ENCODE measurements around the gene MEIS3. TPM values are rescaled to one million over a fixed set of nuclear protein-coding genes. Genes with fewer than 3 reads are reported as not detected.

Gene MEIS3
- total and polyA plus RNA-seq, 8 donors: 3.1 to 18.2 (median 12.8) TPM

DNA sequence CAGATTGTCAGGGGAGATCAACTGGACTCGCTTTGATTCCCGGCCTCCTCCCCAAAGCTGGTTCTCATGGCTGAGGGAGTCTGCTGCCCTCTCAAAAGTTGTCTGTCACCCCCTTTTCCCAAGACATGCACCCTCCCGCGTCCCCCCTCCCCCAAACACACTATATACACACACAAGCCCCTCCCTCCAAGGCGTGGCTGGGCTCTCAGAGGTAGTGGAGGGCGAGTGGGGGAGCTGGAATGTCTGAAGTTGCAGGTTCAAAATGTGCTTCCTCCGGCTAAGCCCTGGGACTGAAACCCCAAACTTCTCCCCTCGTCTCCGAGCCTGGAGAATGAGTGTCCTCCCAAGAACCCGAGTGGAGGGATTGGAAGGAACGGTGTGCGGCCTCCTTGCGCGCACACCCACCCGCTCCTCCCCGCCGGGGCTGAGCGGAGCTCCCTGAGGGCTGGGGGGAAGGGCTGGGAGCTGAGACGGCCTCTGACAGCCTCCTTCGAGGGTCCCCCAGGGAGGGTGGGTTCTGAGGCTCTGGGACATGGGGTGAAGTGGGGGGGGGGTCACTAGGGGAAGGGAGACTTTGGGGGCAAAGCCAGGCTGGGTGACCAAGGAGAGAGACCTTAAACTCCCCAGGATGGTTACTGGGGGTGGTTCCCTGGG, 9.9 kb upstream of the MEIS3 start:
- Histone ChIP-seq H3K27ac (peak overlapping the region in 1 of 5 donors; percentile 13), H3K27me3 (peaks cover 0 to 96% (median 56%) of the 10 kb centered on the region in 3 donors), H3K4me3 (no peak overlapping the region), H3K4me1 (peaks cover 24 to 37% (median 32%) of the 10 kb centered on the region in 4 donors), H3K9me3 (no peaks in the 10 kb centered on the region), H3K36me3 (no peaks in the 10 kb centered on the region)
- 13 to 40% (median 19%) methylated on average over 12 to 20 of the region's 20 CpGs for WGBS, 5 donors
- intact Hi-C loops (cut with DNase I; ENCODE audit: low total_unique reads): no loop called here
- no peak for DNase-seq
- TF ChIP-seq EP300 (IDR thresholded peaks at IDR 0.05) (no peak), POLR2A (IDR thresholded peaks at IDR 0.05) (no peak), POLR2AphosphoS5 (IDR thresholded peaks at IDR 0.05) (no peak)
- TF ChIP-seq, protein P1, sequence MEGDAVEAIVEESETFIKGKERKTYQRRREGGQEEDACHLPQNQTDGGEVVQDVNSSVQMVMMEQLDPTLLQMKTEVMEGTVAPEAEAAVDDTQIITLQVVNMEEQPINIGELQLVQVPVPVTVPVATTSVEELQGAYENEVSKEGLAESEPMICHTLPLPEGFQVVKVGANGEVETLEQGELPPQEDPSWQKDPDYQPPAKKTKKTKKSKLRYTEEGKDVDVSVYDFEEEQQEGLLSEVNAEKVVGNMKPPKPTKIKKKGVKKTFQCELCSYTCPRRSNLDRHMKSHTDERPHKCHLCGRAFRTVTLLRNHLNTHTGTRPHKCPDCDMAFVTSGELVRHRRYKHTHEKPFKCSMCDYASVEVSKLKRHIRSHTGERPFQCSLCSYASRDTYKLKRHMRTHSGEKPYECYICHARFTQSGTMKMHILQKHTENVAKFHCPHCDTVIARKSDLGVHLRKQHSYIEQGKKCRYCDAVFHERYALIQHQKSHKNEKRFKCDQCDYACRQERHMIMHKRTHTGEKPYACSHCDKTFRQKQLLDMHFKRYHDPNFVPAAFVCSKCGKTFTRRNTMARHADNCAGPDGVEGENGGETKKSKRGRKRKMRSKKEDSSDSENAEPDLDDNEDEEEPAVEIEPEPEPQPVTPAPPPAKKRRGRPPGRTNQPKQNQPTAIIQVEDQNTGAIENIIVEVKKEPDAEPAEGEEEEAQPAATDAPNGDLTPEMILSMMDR (IDR thresholded peaks at IDR 0.05): no peak

DNA sequence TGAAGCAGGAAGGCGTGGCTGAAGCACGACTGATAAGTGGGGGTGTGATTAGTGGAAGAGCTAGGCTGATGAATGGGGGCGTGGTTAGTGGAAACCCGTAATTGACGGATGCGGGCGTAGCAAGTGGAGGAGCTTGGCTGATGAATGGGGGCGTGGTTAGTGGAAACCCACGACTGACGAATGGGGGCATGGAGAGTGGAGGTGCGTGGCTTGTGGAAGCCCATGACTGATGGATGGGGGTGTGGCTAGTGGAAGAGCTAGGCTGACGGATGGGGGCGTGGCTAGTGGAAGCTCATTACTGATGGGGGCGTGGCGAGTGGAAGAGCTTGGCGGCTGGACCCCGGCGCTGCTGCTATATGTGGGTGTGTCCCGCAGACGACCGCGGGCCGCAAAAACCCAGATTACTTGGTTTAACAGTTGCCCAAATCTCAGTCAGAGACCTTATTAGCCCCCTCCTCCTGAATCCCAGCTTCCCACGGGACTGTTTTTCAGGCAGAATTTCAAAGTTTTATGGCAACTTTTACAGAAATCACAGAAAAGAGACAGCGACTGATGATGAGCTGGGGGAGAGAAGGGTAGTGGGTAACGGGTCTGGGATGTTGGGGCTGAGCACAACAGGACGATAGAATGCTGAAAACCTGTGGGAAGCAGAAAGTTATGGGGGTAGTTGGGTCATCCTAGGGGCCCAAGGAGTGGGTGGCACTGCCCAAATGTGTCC, 9.0 kb upstream of the MEIS3 start:
- Histone ChIP-seq H3K36me3 (no peaks in the 10 kb centered on the region), H3K9me3 (no peaks in the 10 kb centered on the region), H3K27me3 (peaks cover 0 to 96% (median 61%) of the 10 kb centered on the region in 3 donors), H3K4me1 (peaks cover 24 to 37% (median 32%) of the 10 kb centered on the region in 4 donors), H3K4me3 (peak overlapping the region in 1 of 4 donors; percentile 3), H3K27ac (peak overlapping the region in 1 of 5 donors; percentile 34)
- intact Hi-C loops (cut with DNase I; ENCODE audit: low total_unique reads): no loop called here
- DNase-seq: peak; percentile 73 to 95
- no peak for TF ChIP-seq POLR2AphosphoS5 (IDR thresholded peaks at IDR 0.05)
- TF ChIP-seq, protein P1 (IDR thresholded peaks at IDR 0.05): no peak
- no peak for TF ChIP-seq EP300 (IDR thresholded peaks at IDR 0.05)
- no peak for TF ChIP-seq POLR2A (IDR thresholded peaks at IDR 0.05)
- 1 to 2% (median 2%) methylated on average over 27 of the region's 27 CpGs for WGBS, 5 donors

DNA sequence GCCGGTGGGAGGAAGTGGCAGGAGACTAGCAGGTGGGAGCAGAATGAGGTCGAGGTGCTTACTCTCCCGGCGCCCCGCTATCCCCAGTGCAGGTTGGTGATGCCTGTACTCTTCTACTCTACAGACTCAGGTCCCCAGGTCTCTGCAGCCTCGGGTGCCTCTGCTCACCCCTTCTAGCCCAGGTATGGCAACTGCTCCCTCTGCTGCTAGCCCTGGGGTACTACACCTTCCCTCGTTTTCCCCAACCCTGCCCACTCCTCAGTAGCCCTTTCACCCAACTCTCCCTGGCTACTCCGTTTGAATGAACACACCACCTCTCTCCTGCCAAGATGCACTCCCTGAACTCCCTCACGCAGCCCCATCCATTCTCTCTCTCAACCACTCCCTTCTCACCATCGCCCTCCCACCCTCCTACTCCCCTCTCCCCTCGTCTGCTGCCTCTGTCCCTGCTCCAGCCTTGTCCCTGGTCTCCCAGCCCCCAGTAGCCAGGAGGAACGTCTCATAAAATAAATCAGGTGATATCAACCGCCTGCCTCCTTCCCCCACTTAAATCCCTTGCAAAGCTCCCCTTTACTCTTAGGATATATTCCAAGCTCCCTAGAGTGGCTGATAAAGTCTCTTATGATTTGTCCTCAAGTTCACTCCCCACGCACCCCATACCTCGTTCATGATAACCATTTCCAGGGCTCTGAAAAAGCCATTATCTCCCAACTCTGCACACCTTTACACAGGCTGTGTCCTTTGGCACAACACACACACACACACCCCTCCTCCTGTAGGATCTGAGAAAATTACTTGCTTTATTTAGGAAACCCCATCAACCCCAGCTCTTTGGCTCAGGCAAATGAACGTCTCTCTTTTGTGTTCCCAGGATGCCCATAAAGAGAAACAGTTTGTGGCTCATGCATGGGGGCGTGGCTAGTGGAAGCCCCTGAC, 8.2 kb upstream of the MEIS3 start:
- Histone ChIP-seq H3K27me3 (peaks cover 0 to 96% (median 69%) of the 10 kb centered on the region in 3 donors), H3K4me3 (peak overlapping the region in 1 of 4 donors; percentile 3), H3K9me3 (no peaks in the 10 kb centered on the region), H3K4me1 (peaks cover 24 to 37% (median 32%) of the 10 kb centered on the region in 4 donors), H3K27ac (peak overlapping the region in 1 of 5 donors; percentile 34), H3K36me3 (no peaks in the 10 kb centered on the region)
- 1 to 6% (median 6%) methylated on average over 17 of the region's 17 CpGs for WGBS, 5 donors
- no peak for TF ChIP-seq EP300 (IDR thresholded peaks at IDR 0.05)
- TF ChIP-seq, protein P1 (IDR thresholded peaks at IDR 0.05): peak in 5 of 7 experiments; percentile 80 to 92 (median 87)
- intact Hi-C loops (cut with DNase I; ENCODE audit: low total_unique reads): no loop called here
- DNase-seq: peak; percentile 65 to 86
